Gastroesophageal sphincter (tissue), 3 donors: ENCODE results near the gene TMEM51.

Experiments
- POLR2AphosphoS5 ChIP-seq: sonication (generic); formaldehyde crosslinking; IDR thresholded peaks from one replicate; pipeline ENCODE4 v1.6.1; 2017; ENCODE audit warnings: antibody characterized with exemption
- TF ChIP-seq, protein P1 (sequence below), 4 experiments: fragments of 200-600 bp in 2 of 4; fragments of 450-650 bp in 2 of 4; sonication (generic) in 1 of 4; IDR thresholded peaks; one replicate each; pipeline ENCODE4 v1.5.1; 2017 to 2019; ENCODE audit warnings: antibody characterized with exemption in 4 of 4, mild to moderate bottlenecking in 2 of 4, moderate library complexity in 2 of 4

- TF ChIP-seq, protein P1, sequence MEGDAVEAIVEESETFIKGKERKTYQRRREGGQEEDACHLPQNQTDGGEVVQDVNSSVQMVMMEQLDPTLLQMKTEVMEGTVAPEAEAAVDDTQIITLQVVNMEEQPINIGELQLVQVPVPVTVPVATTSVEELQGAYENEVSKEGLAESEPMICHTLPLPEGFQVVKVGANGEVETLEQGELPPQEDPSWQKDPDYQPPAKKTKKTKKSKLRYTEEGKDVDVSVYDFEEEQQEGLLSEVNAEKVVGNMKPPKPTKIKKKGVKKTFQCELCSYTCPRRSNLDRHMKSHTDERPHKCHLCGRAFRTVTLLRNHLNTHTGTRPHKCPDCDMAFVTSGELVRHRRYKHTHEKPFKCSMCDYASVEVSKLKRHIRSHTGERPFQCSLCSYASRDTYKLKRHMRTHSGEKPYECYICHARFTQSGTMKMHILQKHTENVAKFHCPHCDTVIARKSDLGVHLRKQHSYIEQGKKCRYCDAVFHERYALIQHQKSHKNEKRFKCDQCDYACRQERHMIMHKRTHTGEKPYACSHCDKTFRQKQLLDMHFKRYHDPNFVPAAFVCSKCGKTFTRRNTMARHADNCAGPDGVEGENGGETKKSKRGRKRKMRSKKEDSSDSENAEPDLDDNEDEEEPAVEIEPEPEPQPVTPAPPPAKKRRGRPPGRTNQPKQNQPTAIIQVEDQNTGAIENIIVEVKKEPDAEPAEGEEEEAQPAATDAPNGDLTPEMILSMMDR (IDR thresholded peaks at IDR 0.05): no peak
- TF ChIP-seq POLR2AphosphoS5: no peak
These were observed 85.2 kb downstream of the TMEM51 start for GRCh38 chr1:15238789-15239188.
